Fibroblast of lung (primary cell): ENCODE measurements around the gene NAA50. TPM values are rescaled to one million over a fixed set of nuclear protein-coding genes. Genes with fewer than 3 reads are reported as not detected.

ENCODE experiments used
- DNase-seq, 2 donors: peaks; one replicate each; pipeline versions ENCODE4 v3.0.0 to v3.0.0-alpha.2; 2010; ENCODE audit warnings: low read depth in 2 of 2
- H2AFZ ChIP-seq: 2 replicates; pipeline ENCODE4 v1.5.1; 2012; ENCODE audit warnings: low read length, control low read depth, inconsistent platforms
- H3K27ac ChIP-seq: 2 replicates; pipeline ENCODE4 v1.5.1; 2011; ENCODE audit warnings: low read length, control low read depth; ENCODE audit not compliant: insufficient read depth
- H3K27me3 ChIP-seq: 2 replicates; pipeline ENCODE4 v1.5.1; 2011; ENCODE audit warnings: mild to moderate bottlenecking, low read length; ENCODE audit not compliant: control insufficient read depth, insufficient read depth
- H3K36me3 ChIP-seq: 2 replicates; pipeline ENCODE4 v1.5.1; 2011; ENCODE audit warnings: low read length; ENCODE audit not compliant: control insufficient read depth, insufficient read depth
- H3K4me1 ChIP-seq: 2 replicates; pipeline ENCODE4 v1.5.1; 2011; ENCODE audit warnings: low read length; ENCODE audit not compliant: control insufficient read depth, insufficient read depth; ENCODE audit errors: extremely low read depth
- H3K4me2 ChIP-seq: 2 replicates; pipeline ENCODE4 v1.5.1; 2011; ENCODE audit warnings: low read length, control low read depth; ENCODE audit not compliant: insufficient read depth; ENCODE audit errors: extremely low read depth
- H3K4me3 ChIP-seq, 4 experiments: fragments of 200-600 bp in 1 of 4; sonication (generic) in 1 of 4; replicated peaks in 1 of 4; 2 replicates each; pipeline ENCODE4 v1.5.1; 2011 to 2016; ENCODE audit warnings: low read length in 4 of 4, low read depth in 3 of 4, mild to moderate bottlenecking in 3 of 4, control low read depth in 2 of 4, inconsistent platforms in 1 of 4, mixed read lengths in 1 of 4; ENCODE audit not compliant: insufficient read depth in 1 of 4; ENCODE audit errors: control extremely low read depth in 1 of 4
- H3K79me2 ChIP-seq: 2 replicates; pipeline ENCODE4 v1.5.1; 2012; ENCODE audit warnings: mild to moderate bottlenecking, low read length, inconsistent platforms; ENCODE audit not compliant: control insufficient read depth, insufficient read depth
- H3K9ac ChIP-seq: 2 replicates; pipeline ENCODE4 v1.5.1; 2011; ENCODE audit warnings: mild to moderate bottlenecking, low read length, control low read depth; ENCODE audit not compliant: insufficient read depth
- H3K9me3 ChIP-seq: 2 replicates; pipeline ENCODE4 v1.5.1; 2012; ENCODE audit warnings: low read depth, low read length; ENCODE audit not compliant: control insufficient read depth, insufficient read depth
- H4K20me1 ChIP-seq: 2 replicates; pipeline ENCODE4 v1.5.1; 2011; ENCODE audit warnings: low read length; ENCODE audit not compliant: control insufficient read depth, insufficient read depth; ENCODE audit errors: extremely low read depth
- CTCF ChIP-seq, 2 donors: IDR thresholded peaks in 1 of 2; conservative IDR thresholded peaks in 1 of 2; 1 replicate in 1 of 2; 2 replicates in 1 of 2; pipeline ENCODE4 v1.5.1; 2011 to 2012; ENCODE audit warnings: low read length in 2 of 2, control low read depth in 1 of 2, inconsistent platforms in 1 of 2, low read depth in 1 of 2, mild to moderate bottlenecking in 1 of 2
- EZH2 ChIP-seq: IDR thresholded peaks from 2 replicates; pipeline ENCODE4 v1.5.1; 2012; ENCODE audit warnings: low read length, control low read depth, mild to moderate bottlenecking; ENCODE audit errors: missing control alignments
- polyA plus RNA-seq, 2 donors: library from polyadenylated mRNA; depleted of rRNA in 1 of 2; stranded (reverse) in 1 of 2; unstranded in 1 of 2; fragments of >200 nt; gene quantifications; 2 replicates each; pipeline ENCODE4 v1.2.1, GENCODE V29; 2011 to 2012; ENCODE audit warnings: missing spikeins in 1 of 2
- total RNA-seq: library from RNA; depleted of rRNA; stranded (reverse); fragments of >200 nt; gene quantifications from 2 replicates; pipeline ENCODE4 v1.2.1, GENCODE V29; 2014

The NAA50 gene
- total and polyA plus RNA-seq, 2 donors (not counting 1 experiment from before 2014, with no cell fraction given), result 150 to 252 TPM

- no peaks in the 10 kb centered on the region for H3K4me1 ChIP-seq
- H3K27ac ChIP-seq, result no peak overlapping the region
- H3K4me3 ChIP-seq, result no peak overlapping the region
- DNase-seq, result no peak
- H3K9me3 ChIP-seq, result no peaks in the 10 kb centered on the region
- no peaks in the 10 kb centered on the region for H4K20me1 ChIP-seq
- H2AFZ ChIP-seq, result no peak overlapping the region
- no peaks in the 10 kb centered on the region for H3K79me2 ChIP-seq
- no peak overlapping the region for H3K4me2 ChIP-seq
- H3K9ac ChIP-seq, result no peak overlapping the region
- H3K36me3 ChIP-seq, result no peaks in the 10 kb centered on the region
- H3K27me3 ChIP-seq, result no peaks in the 10 kb centered on the region
- TF ChIP-seq CTCF (conservative IDR thresholded peaks at IDR 0.05 in 1 of 2, IDR thresholded peaks at IDR 0.05 in 1 of 2; ENCODE audit: low read depth in 1 of 2, low read length in 2 of 2), result no peak
- TF ChIP-seq EZH2, result no peak
Measured at GRCh38 chr3:113717818-113718217, 28.2 kb downstream of the NAA50 start.

- Histone ChIP-seq H3K4me1 (no peaks in the 10 kb centered on the region), H3K36me3 (no peaks in the 10 kb centered on the region), H3K27ac (no peak overlapping the region), H3K79me2 (no peaks in the 10 kb centered on the region), H4K20me1 (no peaks in the 10 kb centered on the region), H2AFZ (no peak overlapping the region), H3K4me3 (no peak overlapping the region), H3K4me2 (no peak overlapping the region), H3K9me3 (no peaks in the 10 kb centered on the region), H3K27me3 (no peaks in the 10 kb centered on the region), H3K9ac (no peak overlapping the region)
- TF ChIP-seq CTCF (conservative IDR thresholded peaks at IDR 0.05 in 1 of 2, IDR thresholded peaks at IDR 0.05 in 1 of 2; ENCODE audit: low read depth in 1 of 2, low read length in 2 of 2) (no peak), EZH2 (no peak)
- no peak for DNase-seq
Measured at GRCh38 chr3:113717308-113717707, 28.7 kb downstream of the NAA50 start.

GRCh38 chr3:113714702-113715101, 31.3 kb downstream of the NAA50 start:
- Histone ChIP-seq H3K4me1 (no peaks in the 10 kb centered on the region), H3K79me2 (no peaks in the 10 kb centered on the region), H3K9me3 (no peaks in the 10 kb centered on the region), H3K27ac (no peak overlapping the region), H4K20me1 (peaks cover 2% of the 10 kb centered on the region), H3K36me3 (no peaks in the 10 kb centered on the region), H3K27me3 (no peaks in the 10 kb centered on the region), H3K4me2 (no peak overlapping the region), H3K9ac (no peak overlapping the region), H2AFZ (no peak overlapping the region), H3K4me3 (no peak overlapping the region)
- DNase-seq, result no peak
- no peak for TF ChIP-seq CTCF (conservative IDR thresholded peaks at IDR 0.05 in 1 of 2, IDR thresholded peaks at IDR 0.05 in 1 of 2; ENCODE audit: low read depth in 1 of 2, low read length in 2 of 2)
- TF ChIP-seq EZH2, result no peak
